Ectodermal cell (in vitro differentiated cells): ENCODE results near the gene MGLL.

Experiments
- H3K27ac ChIP-seq: 2 replicates; pipeline ENCODE4 v1.7.0; 2013; ENCODE audit warnings: mild to moderate bottlenecking, low read depth, low read length; ENCODE audit not compliant: insufficient read depth, poor library complexity, severe bottlenecking
- H3K27me3 ChIP-seq: 2 replicates; pipeline ENCODE4 v1.7.0; 2013; ENCODE audit warnings: mild to moderate bottlenecking, low read length; ENCODE audit not compliant: insufficient read depth, control insufficient read depth, poor library complexity, severe bottlenecking
- H3K36me3 ChIP-seq: one replicate; pipeline ENCODE4 v1.7.0; 2013; ENCODE audit warnings: low read length; ENCODE audit not compliant: control insufficient read depth, insufficient read depth
- H3K4me1 ChIP-seq: one replicate; pipeline ENCODE4 v1.7.0; 2013; ENCODE audit warnings: low read length; ENCODE audit not compliant: control insufficient read depth, insufficient read depth
- H3K4me3 ChIP-seq: 2 replicates; pipeline ENCODE4 v1.7.0; 2013; ENCODE audit warnings: low read depth, low read length, control low read depth; ENCODE audit not compliant: insufficient read depth
- H3K9me3 ChIP-seq: 2 replicates; pipeline ENCODE4 v1.7.0; 2013; ENCODE audit warnings: mild to moderate bottlenecking, low read length, moderate library complexity; ENCODE audit not compliant: control insufficient read depth
- WGBS, 2 experiments: methylation state at CpG; one replicate each; pipeline ENCODE4 v1.1.7; 2013; ENCODE audit warnings: missing lambda C conversion rate in 2 of 2; 5-methylcytosine and 5-hydroxymethylcytosine counted together

The MGLL gene

DNA sequence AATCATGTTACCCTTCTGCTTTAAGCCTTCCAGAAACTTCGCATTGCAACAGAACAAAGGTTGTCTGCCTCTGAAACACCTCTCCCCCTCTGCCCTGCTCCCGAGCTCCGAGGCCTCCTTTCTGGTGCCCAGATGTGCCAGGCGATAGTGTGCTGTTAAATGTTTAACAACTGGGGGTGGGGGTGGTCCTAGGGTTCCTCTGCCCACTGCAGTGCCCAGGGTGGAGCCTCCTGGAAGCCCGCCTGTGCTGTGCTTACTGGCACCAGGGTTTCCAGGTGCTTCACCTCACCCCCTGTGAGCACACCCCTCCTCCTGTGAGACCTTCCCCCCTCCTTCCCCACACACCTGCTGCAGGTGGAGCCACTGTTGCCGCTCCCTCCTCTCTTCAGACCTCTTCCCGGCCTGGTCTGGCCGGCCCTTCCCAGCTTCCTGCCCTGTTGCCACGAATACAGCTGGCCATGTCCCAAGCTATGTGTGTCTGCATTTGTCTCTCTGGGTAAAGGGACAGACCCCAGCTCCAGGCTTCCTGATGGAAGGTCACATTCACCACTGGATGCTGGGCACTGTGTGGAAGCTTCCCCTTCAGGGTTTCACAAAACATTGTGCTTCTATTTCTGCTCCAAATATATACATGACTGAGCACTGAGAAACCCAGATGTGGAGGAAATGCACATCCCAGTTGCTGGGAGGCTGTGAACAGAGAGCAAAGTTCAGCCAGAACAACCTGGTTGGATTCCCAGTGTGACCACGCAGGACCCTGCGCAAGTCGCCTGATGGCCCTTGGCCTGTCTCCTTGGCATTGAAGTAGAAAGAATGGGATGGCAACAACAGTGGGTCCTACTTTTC lies 37.2 kb downstream of the MGLL start:
- Histone ChIP-seq H3K4me3 (no peak overlapping the region), H3K27me3 (no peaks in the 10 kb centered on the region), H3K9me3 (no peaks in the 10 kb centered on the region), H3K36me3 (no peaks in the 10 kb centered on the region), H3K27ac (no peak overlapping the region), H3K4me1 (no peaks in the 10 kb centered on the region)
- 88 to 92% methylated on average over 12 of the region's 12 CpGs for WGBS, 2 experiments

GRCh38 chr3:127784283-127784682 lies 38.0 kb downstream of the MGLL start:
- Histone ChIP-seq H3K27me3 (no peaks in the 10 kb centered on the region), H3K9me3 (no peaks in the 10 kb centered on the region), H3K4me1 (no peaks in the 10 kb centered on the region), H3K36me3 (no peaks in the 10 kb centered on the region), H3K4me3 (no peak overlapping the region), H3K27ac (no peak overlapping the region)
- 93 to 96% methylated on average over 7 of the region's 7 CpGs for WGBS, 2 experiments

- H3K4me1 ChIP-seq: no peaks in the 10 kb centered on the region
- no peaks in the 10 kb centered on the region for H3K36me3 ChIP-seq
- H3K27ac ChIP-seq: no peak overlapping the region
Observed at GRCh38 chr3:127783642-127784160, 38.6 kb downstream of the MGLL start.

GRCh38 chr3:127783166-127783565 lies 39.1 kb downstream of the MGLL start:
- no peaks in the 10 kb centered on the region for H3K36me3 ChIP-seq
- H3K4me3 ChIP-seq: no peak overlapping the region
- no peaks in the 10 kb centered on the region for H3K27me3 ChIP-seq
- H3K4me1 ChIP-seq: no peaks in the 10 kb centered on the region
- H3K27ac ChIP-seq: no peak overlapping the region
- H3K9me3 ChIP-seq: no peaks in the 10 kb centered on the region
- WGBS, 2 experiments: 89 to 91% methylated on average over 9 of the region's 9 CpGs

More at GRCh38 chr3:127783642-127784160, 38.6 kb downstream of the MGLL start:
- no peaks in the 10 kb centered on the region for H3K27me3 ChIP-seq
- H3K9me3 ChIP-seq: no peaks in the 10 kb centered on the region
- WGBS, 2 experiments: 86 to 88% methylated on average over 4 of the region's 4 CpGs
- no peak overlapping the region for H3K4me3 ChIP-seq

GRCh38 chr3:127781411-127782001 lies 40.8 kb downstream of the MGLL start:
- H3K36me3 ChIP-seq: no peaks in the 10 kb centered on the region
- no peaks in the 10 kb centered on the region for H3K27me3 ChIP-seq
- no peaks in the 10 kb centered on the region for H3K4me1 ChIP-seq
- 90 to 91% methylated on average over 15 of the region's 15 CpGs for WGBS, 2 experiments
- no peak overlapping the region for H3K27ac ChIP-seq
- H3K4me3 ChIP-seq: no peak overlapping the region
- no peaks in the 10 kb centered on the region for H3K9me3 ChIP-seq

GRCh38 chr3:127780536-127781400 lies 41.5 kb downstream of the MGLL start:
- WGBS, 2 experiments: 90 to 93% methylated on average over 8 of the region's 8 CpGs
- no peak overlapping the region for H3K27ac ChIP-seq

GRCh38 chr3:127779747-127780146 lies 42.6 kb downstream of the MGLL start:
- Histone ChIP-seq H3K36me3 (no peaks in the 10 kb centered on the region), H3K27ac (no peak overlapping the region), H3K4me3 (no peak overlapping the region), H3K4me1 (no peaks in the 10 kb centered on the region), H3K9me3 (no peaks in the 10 kb centered on the region), H3K27me3 (no peaks in the 10 kb centered on the region)
- WGBS, 2 experiments: 92 to 96% methylated on average over 3 of the region's 3 CpGs

More at GRCh38 chr3:127780536-127781400, 41.5 kb downstream of the MGLL start:
- Histone ChIP-seq H3K9me3 (no peaks in the 10 kb centered on the region), H3K4me3 (no peak overlapping the region), H3K4me1 (no peaks in the 10 kb centered on the region), H3K27me3 (no peaks in the 10 kb centered on the region), H3K36me3 (no peaks in the 10 kb centered on the region)

DNA sequence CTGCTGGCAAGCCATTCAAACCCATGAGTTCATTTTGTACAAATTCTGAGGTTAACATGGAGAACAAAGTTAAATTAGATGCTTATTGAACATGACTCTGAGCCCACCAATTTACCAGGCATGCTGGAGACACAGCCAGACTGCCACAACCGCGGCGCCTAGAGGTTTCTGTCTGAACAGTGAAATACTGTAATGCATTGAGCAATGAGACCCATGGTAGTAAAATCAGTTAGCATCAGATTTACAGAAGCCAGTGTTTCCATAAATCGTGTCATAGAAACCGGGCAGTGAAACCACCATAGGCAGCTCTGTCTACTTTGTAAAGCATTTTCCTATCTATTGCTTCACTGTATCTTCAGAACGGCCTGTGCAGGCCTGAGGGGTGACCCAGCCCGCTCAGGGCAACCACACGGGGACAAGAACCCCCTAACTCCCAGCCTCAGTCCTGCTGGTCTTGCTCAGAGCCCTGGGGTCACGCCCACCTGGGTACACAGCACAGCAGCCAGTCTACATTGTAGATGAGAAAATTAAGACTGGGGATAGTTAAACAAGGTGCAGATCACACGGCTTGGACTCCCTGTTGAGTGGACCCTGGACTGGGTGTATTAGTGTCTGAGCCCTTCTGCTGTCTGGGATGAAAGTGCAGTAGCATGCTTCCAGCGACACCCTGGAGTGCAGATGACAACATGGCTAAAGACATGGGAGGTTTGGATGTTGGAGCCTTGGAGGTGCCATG lies 44.2 kb downstream of the MGLL start:
- H3K27ac ChIP-seq: no peak overlapping the region
- 93% methylated on average over 11 of the region's 11 CpGs for WGBS, 2 experiments

GRCh38 chr3:127777332-127777731 lies 45.0 kb downstream of the MGLL start:
- Histone ChIP-seq H3K4me1 (no peaks in the 10 kb centered on the region), H3K27me3 (no peaks in the 10 kb centered on the region), H3K27ac (no peak overlapping the region), H3K9me3 (no peaks in the 10 kb centered on the region), H3K4me3 (no peak overlapping the region), H3K36me3 (no peaks in the 10 kb centered on the region)
- WGBS, 2 experiments: 90 to 97% methylated on average over 1 of the region's 1 CpG

More for the DNA sequence above, 44.2 kb downstream of the MGLL start:
- Histone ChIP-seq H3K4me3 (no peak overlapping the region), H3K9me3 (no peaks in the 10 kb centered on the region), H3K36me3 (no peaks in the 10 kb centered on the region), H3K27me3 (no peaks in the 10 kb centered on the region), H3K4me1 (no peaks in the 10 kb centered on the region)
